ENCODE measurements around the gene CNTNAP1. TPM values are rescaled to one million over a fixed set of nuclear protein-coding genes. Genes with fewer than 3 reads are reported as not detected.

The CNTNAP1 gene
- total RNA-seq, 4 donors from 2014 or later, result 0.15 to 0.88 (median 0.43) TPM

GRCh38 chr17:42686520-42687128, 4.3 kb downstream of the CNTNAP1 start:
- intact Hi-C loops (cut with DNase I), result no loop called here
- no peak for DNase-seq

DNA sequence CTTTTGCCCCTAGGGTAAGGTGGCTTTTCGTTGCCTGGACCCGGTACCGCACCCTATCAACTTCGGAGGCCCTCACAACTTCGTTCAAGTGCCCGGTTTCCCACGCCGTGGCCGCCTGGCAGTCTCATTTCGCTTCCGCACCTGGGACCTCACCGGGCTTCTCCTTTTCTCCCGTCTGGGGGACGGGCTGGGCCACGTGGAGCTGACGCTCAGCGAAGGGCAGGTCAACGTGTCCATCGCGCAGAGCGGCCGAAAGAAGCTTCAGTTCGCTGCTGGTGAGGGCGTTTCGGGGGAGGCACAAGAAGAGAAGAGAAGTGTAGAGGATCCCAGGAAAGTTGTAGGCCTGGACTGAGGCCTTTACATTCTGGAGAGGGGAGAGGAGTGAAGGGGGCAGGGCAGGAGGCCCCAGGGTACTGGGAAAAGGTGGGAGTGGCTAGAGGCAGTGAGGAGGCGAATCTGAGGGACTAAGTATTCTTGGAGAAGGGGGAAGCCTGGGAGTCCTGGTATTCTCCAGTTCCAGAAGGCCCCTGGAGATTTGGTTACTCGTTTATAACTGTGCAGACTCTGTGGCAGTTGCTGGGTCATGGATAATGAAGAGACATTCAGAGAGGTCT, 5.5 kb downstream of the CNTNAP1 start:
- Histone ChIP-seq H3K4me1 (peaks cover 10 to 16% (median 14%) of the 10 kb centered on the region in 3 donors), H3K9me3 (no peaks in the 10 kb centered on the region), H3K4me3 (no peak overlapping the region), H3K27me3 (peaks cover 0 to 16% (median 0%) of the 10 kb centered on the region in 4 donors), H3K27ac (no peak overlapping the region), H3K36me3 (peaks cover 0 to 16% (median 0%) of the 10 kb centered on the region in 3 donors)
- WGBS, 2 donors, result 76 to 86% methylated on average over 10 to 16 of the region's 27 CpGs
- intact Hi-C loops (cut with DNase I), result no loop called here
- no peak for DNase-seq
- no peak for TF ChIP-seq CTCF (IDR thresholded peaks at IDR 0.05)

More at GRCh38 chr17:42686520-42687128, 4.3 kb downstream of the CNTNAP1 start:
- 80 to 88% methylated on average over 28 of the region's 32 CpGs for WGBS, 2 donors
- Histone ChIP-seq H3K4me3 (no peak overlapping the region), H3K36me3 (peaks cover 0 to 6% (median 0%) of the 10 kb centered on the region in 3 donors), H3K4me1 (peaks cover 21 to 28% (median 22%) of the 10 kb centered on the region in 3 donors), H3K9me3 (no peaks in the 10 kb centered on the region), H3K27ac (no peak overlapping the region), H3K27me3 (peaks cover 0 to 21% (median 0%) of the 10 kb centered on the region in 4 donors)
- no peak for TF ChIP-seq CTCF (IDR thresholded peaks at IDR 0.05)
- TF ChIP-seq POLR2A (IDR thresholded peaks at IDR 0.05), result no peak

- Histone ChIP-seq H3K27me3 (no peaks in the 10 kb centered on the region), H3K27ac (no peak overlapping the region), H3K4me3 (no peak overlapping the region), H3K9me3 (no peaks in the 10 kb centered on the region), H3K36me3 (peaks cover 0 to 42% (median 0%) of the 10 kb centered on the region in 3 donors), H3K4me1 (no peaks in the 10 kb centered on the region)
- TF ChIP-seq POLR2A (IDR thresholded peaks at IDR 0.05) (no peak), CTCF (IDR thresholded peaks at IDR 0.05) (no peak)
- WGBS, 2 donors, result 73 to 78% methylated on average over 7 to 9 of the region's 10 CpGs
- intact Hi-C loops (cut with DNase I), result no loop called here
- DNase-seq, result no peak
Measured at GRCh38 chr17:42690596-42690995, 8.3 kb downstream of the CNTNAP1 start.

GRCh38 chr17:42691021-42691545, 8.8 kb downstream of the CNTNAP1 start:
- intact Hi-C loops (cut with DNase I), result no loop called here
- Histone ChIP-seq H3K27me3 (no peaks in the 10 kb centered on the region), H3K27ac (no peak overlapping the region), H3K9me3 (no peaks in the 10 kb centered on the region), H3K4me3 (no peak overlapping the region), H3K4me1 (no peaks in the 10 kb centered on the region), H3K36me3 (peaks cover 0 to 46% (median 0%) of the 10 kb centered on the region in 3 donors)
- WGBS, 2 donors, result 91% methylated on average over 6 of the region's 12 CpGs
- DNase-seq, result no peak
- TF ChIP-seq CTCF (IDR thresholded peaks at IDR 0.05) (no peak), POLR2A (IDR thresholded peaks at IDR 0.05) (no peak)

- WGBS, 2 donors, result 72 to 85% methylated on average over 6 to 10 of the region's 11 CpGs
- no peaks in the 10 kb centered on the region for H3K4me1 ChIP-seq
- intact Hi-C loops (cut with DNase I), result no loop called here
- peaks cover 0 to 61% (median 0%) of the 10 kb centered on the region in 3 donors for H3K36me3 ChIP-seq
- no peak overlapping the region for H3K27ac ChIP-seq
- H3K27me3 ChIP-seq, result no peaks in the 10 kb centered on the region
- no peaks in the 10 kb centered on the region for H3K9me3 ChIP-seq
- no peak for DNase-seq
- TF ChIP-seq POLR2A (IDR thresholded peaks at IDR 0.05) (no peak), CTCF (IDR thresholded peaks at IDR 0.05) (no peak)
- no peak overlapping the region for H3K4me3 ChIP-seq
Measured at GRCh38 chr17:42692489-42692888, 10.2 kb downstream of the CNTNAP1 start.
